Left lobe of liver (tissue), 2 donors: Measurements from ENCODE around the gene BIRC5. TPM values are rescaled to one million over a fixed set of nuclear protein-coding genes. Genes with fewer than 3 reads are reported as not detected.
"Not testable (repeated sequence)": the region's sequence is repeated elsewhere in the genome, so short reads cannot be mapped to it uniquely, and the experiment has no call there.

Source experiments
- ATAC-seq: fragments of 200-7000 bp; cut with Tn5 transposase; one replicate; pipeline ENCODE4 v1.9.1; 2020; ENCODE audit warnings: mild to moderate bottlenecking, moderate library complexity
- DNase-seq: peaks from one replicate; pipeline ENCODE4 v3.0.0-alpha.2; 2020; ENCODE audit warnings: low spot score
- total RNA-seq: library from RNA; stranded (reverse); gene quantifications from one replicate; pipeline ENCODE4 v1.2.1, GENCODE V29; 2021
- donor health status: DM: no; HTN: no; CAD: no; lungs with moderate emphysema.
- donor health status: DM: no; HTN: yes; CAD: no.

The BIRC5 gene
- total RNA-seq, 1 donor from 2014 or later: 0.88 TPM

GRCh38 chr17:78224231-78225087, 10.4 kb downstream of the BIRC5 start:
- no peak for ATAC-seq
- no peak for DNase-seq

- ATAC-seq: no peak
- DNase-seq: no peak
These were observed 11.2 kb downstream of the BIRC5 start for GRCh38 chr17:78225088-78225865.

- no peak for ATAC-seq
These were observed 12.2 kb downstream of the BIRC5 start for GRCh38 chr17:78226055-78226758.

GRCh38 chr17:78226759-78227454, 12.9 kb downstream of the BIRC5 start:
- DNase-seq (no peak), ATAC-seq (no peak)

More at GRCh38 chr17:78226055-78226758, 12.2 kb downstream of the BIRC5 start:
- DNase-seq: no peak

DNA sequence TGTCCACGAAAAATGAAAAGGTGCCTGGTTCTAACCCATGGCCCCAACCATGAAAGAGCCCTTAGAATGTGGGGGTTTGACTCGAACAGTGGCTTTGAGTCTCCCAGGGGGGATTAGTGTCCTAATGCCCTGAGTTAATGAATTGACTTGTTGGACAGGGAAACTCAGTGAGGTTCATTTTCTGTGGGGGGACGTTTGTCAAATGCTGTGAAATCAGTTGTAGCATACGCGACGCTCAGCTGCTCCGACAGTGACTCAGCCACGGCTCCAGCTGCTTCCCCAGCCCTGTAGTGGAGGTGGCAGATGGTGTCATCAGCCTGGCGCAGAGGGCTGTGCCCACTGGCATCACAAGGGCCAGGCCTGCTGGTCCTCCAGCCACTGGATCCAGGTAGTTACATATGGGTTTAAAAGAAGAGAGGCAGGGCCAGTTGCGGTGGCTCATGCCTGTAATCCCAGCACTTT, 13.4 kb downstream of the BIRC5 start:
- ATAC-seq: no peak

GRCh38 chr17:78228176-78228575, 14.1 kb downstream of the BIRC5 start:
- DNase-seq (no peak), ATAC-seq (no peak)

More for the DNA sequence above, 13.4 kb downstream of the BIRC5 start:
- no peak for DNase-seq

GRCh38 chr17:78230252-78230962, 16.4 kb downstream of the BIRC5 start:
- ATAC-seq: no peak

GRCh38 chr17:78230996-78231935, 17.2 kb downstream of the BIRC5 start, which contains the start of gene TMEM235:
TMEM235 (plus strand) TSS chr17:78231631; CDS start chr17:78232024, 393 bp downstream.
- DNase-seq (no peak), ATAC-seq (no peak)

More at GRCh38 chr17:78230252-78230962, 16.4 kb downstream of the BIRC5 start:
- DNase-seq: no peak

- no peak for DNase-seq
- ATAC-seq: no peak
These were observed 18.2 kb downstream of the BIRC5 start for GRCh38 chr17:78231991-78232858.

GRCh38 chr17:78232859-78233173, 18.8 kb downstream of the BIRC5 start:
- ATAC-seq: no peak
- DNase-seq: no peak

- ATAC-seq (no peak), DNase-seq (no peak)
These were observed 19.6 kb downstream of the BIRC5 start for GRCh38 chr17:78233678-78234077.

DNA sequence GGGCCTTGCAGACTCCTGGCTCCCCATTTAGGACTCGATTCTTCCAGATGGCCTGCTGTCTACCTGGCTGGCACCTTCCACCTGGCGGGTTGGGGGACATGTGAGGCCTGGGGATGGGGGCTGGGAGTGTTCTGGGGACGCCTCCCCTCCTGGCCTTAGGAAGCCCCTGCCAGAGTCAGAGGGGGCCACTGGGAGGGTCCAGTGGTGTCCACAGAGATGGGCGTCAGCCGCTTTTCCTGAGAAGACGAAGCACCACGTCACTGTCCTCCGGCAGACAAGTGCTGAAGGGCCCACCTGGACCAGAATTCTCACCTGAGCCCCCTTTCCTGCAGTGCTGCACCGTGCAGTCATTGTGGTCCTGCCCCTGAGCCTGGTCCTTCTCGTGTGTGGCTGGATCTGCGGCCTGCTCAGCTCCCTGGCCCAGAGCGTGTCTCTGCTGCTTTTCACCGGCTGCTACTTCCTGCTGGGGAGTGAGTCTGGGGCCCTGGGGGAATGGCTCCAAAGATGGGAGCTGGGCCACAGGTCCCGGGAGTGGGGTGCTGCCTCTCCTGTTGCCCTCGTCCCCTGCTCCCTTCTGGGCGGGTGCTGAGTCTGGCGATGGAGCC, 20.3 kb downstream of the BIRC5 start:
- no peak for ATAC-seq
- no peak for DNase-seq

DNA sequence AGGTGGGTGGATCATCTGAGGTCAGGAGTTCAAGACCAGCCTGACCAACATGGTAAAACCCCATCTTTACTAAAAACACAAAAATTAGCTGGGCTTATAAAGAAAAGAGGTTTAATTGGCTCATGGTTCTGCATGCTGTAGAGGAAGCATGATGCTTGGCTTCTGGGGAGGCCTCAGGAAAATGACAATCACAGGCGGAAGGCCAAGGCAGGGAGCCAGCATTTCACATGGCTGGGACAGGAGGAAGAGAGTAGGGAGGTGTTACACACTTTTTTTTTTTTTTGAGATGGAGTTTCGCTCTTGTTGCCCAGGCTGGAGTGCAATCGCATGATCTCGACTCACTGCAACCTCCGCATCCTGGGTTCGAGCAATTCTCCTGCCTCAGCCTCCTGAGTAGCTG, 21.0 kb downstream of the BIRC5 start:
- DNase-seq: not testable (repeated sequence)

GRCh38 chr17:78235885-78236284, 21.8 kb downstream of the BIRC5 start:
- ATAC-seq (no peak), DNase-seq (no peak)

More for the DNA sequence above, 21.0 kb downstream of the BIRC5 start:
- peak; percentile 42 for ATAC-seq

DNA sequence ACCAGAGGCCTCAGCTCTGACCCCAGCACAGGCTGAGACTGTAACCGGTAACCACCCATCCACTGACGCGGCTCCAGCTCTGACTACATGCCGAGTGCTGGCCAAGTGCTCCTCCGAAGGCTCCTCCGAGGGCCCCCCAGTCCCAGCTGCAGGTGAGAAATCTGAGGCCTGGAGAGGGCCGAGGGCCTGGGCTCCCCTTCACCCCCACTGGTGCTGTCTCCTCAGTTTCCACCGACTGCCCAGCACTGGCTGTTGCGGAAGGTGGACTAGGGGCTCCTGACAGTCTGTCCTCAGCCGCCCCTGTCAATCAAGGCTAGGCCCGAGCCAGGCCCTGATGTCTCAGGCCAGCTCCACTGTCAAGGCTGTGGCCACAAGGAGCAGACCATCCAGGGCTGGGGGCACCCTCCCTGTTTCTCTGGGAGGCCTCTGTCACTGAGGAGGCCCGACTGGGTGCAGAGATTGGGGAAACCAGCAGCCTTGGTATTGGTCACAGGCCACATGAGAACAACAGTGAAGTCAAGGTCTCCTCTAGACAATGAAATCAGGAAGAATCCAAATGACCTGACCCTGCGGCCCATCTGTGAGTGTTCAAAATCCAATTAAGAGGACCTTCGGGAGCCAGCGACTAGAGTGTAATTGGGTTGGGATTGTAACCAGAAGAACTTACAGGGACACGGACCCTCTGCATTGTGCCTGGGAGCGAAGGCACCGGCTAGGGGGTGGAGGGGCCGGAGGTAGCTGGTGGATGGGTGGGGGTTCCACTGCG, 22.5 kb downstream of the BIRC5 start:
- ATAC-seq (no peak), DNase-seq (no peak)

DNA sequence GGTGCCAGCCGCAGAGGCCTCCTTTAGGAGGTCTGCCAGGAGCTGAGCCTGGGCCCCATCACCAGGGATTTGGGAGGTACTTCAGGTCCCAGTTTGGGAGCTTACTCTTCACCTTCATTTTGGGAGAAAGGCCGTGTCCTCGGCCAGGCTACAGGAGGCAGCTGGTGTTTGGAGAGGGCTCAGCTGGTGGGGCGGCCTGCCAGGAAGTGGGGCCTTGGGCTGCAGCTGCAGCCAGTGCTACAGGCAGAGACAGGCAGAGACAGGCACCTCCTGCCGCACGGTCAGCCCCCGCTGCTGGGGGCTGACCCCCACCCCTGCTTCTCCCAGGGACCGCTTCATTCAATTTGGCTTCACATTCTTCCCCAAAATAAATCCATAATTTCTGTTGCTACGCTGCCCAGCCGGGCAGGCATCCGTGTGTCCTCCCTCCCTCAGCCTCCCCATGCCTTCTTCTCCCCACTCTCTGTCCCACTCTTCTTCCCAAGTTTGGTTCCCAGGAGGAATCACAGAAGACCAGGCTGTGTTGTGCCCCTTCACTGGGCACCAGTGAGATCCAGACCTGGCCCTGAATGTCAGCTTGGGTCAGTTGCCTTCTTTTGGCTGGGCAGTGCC, 23.5 kb downstream of the BIRC5 start:
- ATAC-seq: no peak
- DNase-seq: no peak
